Smooth muscle cell of trachea (primary cell): Measurements from ENCODE around the gene AMIGO2. TPM values are rescaled to one million over a fixed set of nuclear protein-coding genes. Genes with fewer than 3 reads are reported as not detected.

Experiments used
- total RNA-seq: library from RNA; depleted of rRNA; stranded (reverse); fragments of >200 nt; gene quantifications from 2 replicates; pipeline ENCODE4 v1.2.1, GENCODE V29; 2014

The AMIGO2 gene
- 1.2 and 1.5 TPM in 2 replicates for total RNA-seq

GRCh38 chr12:47079468-47079980, at the start of gene AMIGO2, which contains the start of gene PCED1B:
TSS of gene AMIGO2 (minus strand) at chr12:47079959. CDS start at chr12:47079002, 957 bp downstream.
TSS of gene PCED1B (plus strand) at chr12:47079621. CDS start at chr12:47235064, 155,443 bp downstream.

Other genes starting within 250 kb of the AMIGO2 start
- gene PCED1B, start 338 bp downstream of the AMIGO2 start, total RNA-seq, result not detected in 2 replicates